ENCODE measurements around the gene ABCA13. TPM values are rescaled to one million over a fixed set of nuclear protein-coding genes. Genes with fewer than 3 reads are reported as not detected.
A peak's percentile ranks its signal among the peaks of the same experiment; 100 is the strongest.

ABCA13 gene
- total RNA-seq, 1 experiment from 2014 or later: 0.48 TPM

DNA sequence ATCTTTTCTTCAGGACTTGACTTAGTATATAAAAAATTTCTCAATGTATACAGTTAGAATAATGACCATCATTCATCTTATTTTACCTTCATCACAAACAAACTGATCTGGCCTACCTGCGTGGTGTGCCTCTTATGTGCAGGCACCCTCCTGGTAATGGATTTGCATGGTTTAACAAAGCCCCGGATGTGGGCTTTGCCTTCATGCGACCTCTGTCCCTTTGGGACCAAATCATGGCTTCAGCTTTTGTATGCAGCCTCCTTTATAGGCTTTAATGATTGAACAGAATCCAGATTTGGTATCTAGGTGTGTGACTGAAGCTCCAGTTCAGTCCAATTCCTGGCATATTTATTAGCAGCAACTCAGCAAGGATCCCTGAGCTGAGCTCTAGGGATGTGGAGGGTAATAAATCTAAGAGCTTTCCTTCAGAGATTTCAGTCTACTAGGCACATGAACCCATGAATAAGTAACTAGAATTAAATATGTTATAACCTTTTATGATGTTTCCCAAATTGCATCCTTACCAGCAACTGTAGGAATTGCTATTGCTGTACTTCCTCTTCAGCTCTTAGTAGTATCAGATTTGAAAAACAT, 256.9 kb downstream of the ABCA13 start:
- DNase-seq (ENCODE audit: low read depth): no peak

DNA sequence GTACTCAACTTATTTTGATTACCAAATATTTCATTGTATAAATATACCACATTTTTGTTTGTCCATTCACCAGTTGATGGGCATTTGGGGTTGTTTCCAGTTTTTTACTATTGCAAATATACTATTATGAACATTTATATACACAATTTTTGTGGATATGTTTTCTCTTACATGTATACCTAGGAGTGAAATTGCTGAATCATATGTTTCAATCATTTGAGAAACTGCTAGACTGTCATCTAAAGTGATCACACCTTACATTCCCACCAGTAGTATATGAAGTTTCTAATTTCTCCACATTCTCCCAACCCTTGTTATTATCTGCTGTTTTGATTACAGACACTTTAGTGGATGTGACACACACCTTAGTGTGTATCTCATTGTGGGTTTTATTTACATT, 257.9 kb downstream of the ABCA13 start:
- no peak for DNase-seq (ENCODE audit: low read depth)

- peak; percentile 24 for DNase-seq (ENCODE audit: low read depth)
These were observed 266.9 kb downstream of the ABCA13 start for GRCh38 chr7:48438206-48438605.

DNA sequence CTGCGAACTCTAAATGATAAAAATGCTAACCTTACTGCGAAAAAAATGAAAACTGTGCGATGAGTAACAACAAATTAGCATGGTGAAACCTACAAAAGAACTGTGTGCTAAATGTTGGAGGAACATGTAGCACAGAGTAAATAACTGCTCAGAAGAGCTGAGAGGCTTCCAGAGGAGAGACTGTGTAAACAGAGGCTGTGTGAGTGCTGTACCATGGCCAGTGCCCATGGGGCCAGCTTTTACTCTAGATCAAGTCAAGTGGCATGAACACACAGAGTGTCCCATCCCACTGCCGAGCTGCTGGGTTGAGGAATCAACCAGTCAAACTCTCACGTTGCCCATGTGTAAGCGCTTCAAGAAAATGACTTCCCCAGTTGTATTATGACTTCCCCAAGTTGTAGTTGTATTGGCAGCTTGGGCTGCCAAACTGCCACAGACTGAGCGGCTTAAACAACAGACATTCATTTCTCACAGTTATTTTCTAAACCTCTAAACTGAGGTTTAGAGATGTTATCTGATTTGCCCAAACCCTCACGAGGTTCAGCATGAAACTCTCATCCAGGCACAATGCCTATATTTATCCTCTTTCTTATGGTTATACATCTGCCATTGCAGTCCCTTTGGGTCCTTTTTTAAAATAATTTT, 270.7 kb downstream of the ABCA13 start:
- DNase-seq (ENCODE audit: low read depth): no peak

DNA sequence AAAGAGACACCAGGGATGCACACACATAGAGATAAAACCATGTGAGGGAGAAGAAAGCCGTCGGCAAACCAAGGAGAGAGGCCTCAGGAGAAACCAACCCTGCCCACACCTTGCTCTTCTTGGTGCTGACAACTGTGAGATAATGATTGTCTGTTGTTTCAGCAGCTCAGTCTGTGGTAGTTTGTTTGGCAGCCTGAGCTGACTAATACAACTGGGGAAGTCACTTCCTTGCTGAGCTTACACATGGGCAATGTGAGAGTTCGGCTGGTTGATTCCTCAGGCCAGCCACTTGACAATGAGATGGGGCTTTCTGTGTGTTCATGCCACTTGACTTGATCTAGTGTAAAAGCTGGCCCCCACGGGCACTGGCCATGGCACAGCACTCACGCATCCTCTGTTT, 271.8 kb downstream of the ABCA13 start:
- no peak for DNase-seq (ENCODE audit: low read depth)

DNA sequence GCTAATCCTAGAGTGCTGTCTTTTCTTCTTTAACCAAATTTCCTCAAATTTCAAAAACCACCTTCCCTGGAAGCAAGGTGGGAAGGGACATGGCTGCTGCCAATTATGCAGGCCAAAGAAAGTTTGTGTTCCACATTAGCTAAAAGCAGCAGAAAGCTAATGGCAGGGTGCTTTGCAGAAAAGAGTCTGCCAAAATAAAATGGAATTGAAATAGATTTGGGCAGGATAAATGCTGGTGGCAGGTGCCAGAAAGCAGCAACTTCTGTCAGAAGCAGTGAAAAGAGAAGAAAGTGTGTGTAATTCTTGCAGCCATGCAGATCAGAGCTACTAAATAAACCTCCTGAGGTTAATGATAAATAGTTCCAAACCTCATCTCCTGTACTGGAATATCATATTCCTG, 275.5 kb downstream of the ABCA13 start:
- no peak for DNase-seq (ENCODE audit: low read depth)

GRCh38 chr7:48452218-48452617, 281.0 kb downstream of the ABCA13 start:
- DNase-seq (ENCODE audit: low read depth): no peak

- no peak for DNase-seq (ENCODE audit: low read depth)
These were observed 283.5 kb downstream of the ABCA13 start for GRCh38 chr7:48454750-48455192.

DNA sequence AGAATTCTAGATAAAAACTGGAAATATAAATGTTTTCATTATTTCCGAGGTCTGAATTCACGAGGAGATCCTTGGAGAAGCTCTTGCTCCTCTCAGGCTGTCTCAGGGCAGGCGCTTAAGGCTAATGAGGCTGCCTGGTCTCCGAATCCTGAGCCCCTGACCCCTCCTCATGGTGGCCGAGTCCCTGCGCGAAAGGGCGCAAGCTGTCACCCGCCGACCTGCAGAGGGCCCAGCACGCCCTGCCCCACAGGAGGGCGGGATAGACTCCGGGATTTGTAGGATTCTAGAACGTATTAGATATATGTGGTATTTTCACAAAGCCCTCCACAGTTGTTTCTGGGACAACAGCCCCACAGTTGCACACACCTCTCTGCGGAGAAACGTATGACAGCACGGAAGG, 284.1 kb downstream of the ABCA13 start:
- DNase-seq (ENCODE audit: low read depth): no peak

GRCh38 chr7:48458701-48459524, 287.7 kb downstream of the ABCA13 start:
- no peak for DNase-seq (ENCODE audit: low read depth)

DNA sequence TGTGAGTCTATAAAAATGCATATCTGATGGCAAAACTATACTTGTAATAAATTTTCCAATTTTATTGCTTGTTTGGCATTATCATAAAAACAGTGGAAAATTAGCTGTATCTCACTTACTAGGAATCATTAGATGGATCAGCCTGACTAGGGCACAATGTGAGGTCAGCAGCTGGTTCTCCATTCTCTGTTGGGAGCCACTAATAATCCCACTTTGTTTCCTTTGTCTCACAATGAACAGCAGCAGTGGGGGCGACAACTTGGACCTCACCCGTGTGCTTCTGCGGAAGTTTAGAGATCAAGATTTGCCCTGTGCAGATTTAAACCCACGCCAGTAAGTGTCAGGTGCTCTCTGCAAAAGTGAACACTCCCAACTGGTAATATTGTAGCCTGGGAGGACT, 295.5 kb downstream of the ABCA13 start:
- no peak for DNase-seq (ENCODE audit: low read depth)

GRCh38 chr7:48471196-48471595, 299.9 kb downstream of the ABCA13 start:
- DNase-seq (ENCODE audit: low read depth): no peak

DNA sequence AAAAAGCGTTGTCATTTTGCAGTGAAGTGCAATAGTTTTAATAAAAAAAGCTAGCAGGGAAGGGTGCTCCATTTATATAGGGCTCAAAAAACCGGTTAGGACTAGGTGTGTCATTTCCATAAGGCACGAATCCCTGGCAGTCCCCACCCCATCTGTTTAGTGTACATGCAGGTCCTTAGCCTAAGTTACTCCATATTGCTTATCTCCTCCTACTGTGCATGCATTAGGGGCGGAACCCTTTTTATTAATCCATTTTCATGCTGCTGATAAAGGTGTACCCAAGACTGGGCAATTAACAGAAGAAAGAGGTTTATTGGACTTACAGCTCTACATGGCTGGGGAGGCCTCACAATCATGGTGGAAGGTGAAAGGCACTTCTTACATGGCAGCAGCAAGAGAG, 301.4 kb downstream of the ABCA13 start:
- no peak for DNase-seq (ENCODE audit: low read depth)

DNA sequence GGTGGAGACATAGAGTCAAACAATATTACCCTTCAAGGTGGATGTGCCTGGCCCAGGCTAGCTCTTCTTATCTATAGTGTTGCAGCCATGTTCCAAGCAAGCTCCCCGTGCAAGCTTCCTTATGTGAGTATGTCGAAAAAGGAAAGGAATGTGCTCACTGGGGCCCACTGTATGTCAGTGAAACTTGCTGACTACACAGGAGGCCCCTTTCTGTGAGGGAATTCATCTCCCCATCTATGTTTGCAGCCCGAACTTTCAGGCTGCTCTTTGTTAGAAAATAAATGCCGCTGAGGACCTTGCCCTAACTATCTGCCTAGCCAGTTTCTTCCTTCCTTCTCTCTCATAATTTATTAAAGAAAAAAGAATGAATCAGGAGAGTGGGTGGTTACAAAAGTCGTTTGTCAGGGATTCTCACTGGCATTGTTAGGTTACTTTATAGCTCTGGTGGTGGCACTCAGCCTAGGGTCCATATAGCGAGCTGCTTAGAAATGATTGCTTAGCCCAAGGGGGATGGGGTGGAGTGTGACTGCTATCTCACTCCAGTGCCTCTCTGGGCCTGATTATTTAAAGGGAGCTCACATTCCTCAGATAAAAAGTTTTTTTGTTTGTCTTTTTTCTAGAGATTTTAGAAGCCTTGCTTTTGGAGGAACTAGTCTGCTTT, 302.1 kb downstream of the ABCA13 start:
- DNase-seq (ENCODE audit: low read depth): no peak

DNA sequence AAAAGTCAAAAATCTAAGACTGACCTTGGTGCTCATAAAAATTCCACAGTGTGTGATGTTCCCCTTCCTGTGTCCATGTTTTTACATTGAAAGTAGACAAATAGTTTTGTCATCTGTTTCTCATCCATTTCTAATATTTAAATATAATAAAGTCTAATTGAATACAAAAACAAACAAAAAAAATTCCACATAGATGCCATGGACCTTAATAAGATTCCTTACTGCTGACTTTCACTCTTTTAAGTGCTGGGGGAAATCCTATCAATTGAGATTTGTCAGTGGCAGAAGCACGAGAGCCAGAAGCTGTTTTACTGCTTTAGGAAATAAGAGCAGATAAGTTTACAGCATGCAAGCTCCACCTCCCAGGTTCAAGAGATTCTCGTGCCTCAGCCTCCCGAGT, 310.0 kb downstream of the ABCA13 start:
- DNase-seq (ENCODE audit: low read depth): no peak

- DNase-seq (ENCODE audit: low read depth): no peak
These were observed 326.3 kb downstream of the ABCA13 start for GRCh38 chr7:48497521-48497920.

- DNase-seq (ENCODE audit: low read depth): no peak
These were observed 330.8 kb downstream of the ABCA13 start for GRCh38 chr7:48502021-48502420.

DNA sequence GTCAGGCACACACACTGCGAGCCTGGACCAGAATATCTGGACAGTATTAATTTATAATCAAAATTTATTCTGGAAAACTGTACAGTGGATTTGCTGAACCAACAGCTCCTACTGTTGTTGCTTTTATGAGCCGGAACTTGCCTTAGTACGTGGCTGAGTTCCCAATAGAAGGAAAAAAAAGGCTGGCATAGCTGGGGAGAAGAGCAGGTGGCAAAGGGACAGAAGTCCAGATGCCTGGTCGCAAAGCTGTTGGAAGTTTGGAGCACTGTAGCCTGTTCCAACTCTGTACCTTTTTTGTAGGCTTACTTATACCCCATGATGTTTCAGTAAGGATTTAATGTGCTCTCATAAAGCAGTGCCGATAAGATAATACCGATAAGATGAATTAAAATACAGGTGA, 333.8 kb downstream of the ABCA13 start:
- no peak for DNase-seq (ENCODE audit: low read depth)

GRCh38 chr7:48505466-48505865, 334.2 kb downstream of the ABCA13 start:
- DNase-seq (ENCODE audit: low read depth): no peak

- DNase-seq (ENCODE audit: low read depth): no peak
These were observed 335.3 kb downstream of the ABCA13 start for GRCh38 chr7:48506569-48506968.

DNA sequence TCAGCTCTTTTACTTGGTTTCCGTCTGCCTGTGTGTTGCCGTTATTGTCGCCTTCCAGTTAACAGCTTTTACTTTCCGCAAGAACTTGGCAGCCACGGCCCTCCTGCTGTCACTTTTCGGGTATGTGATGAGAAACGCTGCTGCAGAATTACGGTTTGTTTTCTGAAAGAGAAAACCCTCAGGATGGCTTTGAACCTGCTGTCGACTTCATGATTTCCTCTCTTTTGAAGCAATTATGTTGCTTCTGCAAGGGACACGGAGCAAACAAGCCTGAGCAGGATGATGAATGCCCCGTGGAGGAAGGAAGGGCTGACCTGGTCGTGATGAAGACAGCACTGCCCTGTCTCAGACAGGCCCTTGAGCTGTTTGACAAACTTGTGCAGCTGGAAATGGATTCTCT, 339.8 kb downstream of the ABCA13 start:
- no peak for DNase-seq (ENCODE audit: low read depth)

- no peak for DNase-seq (ENCODE audit: low read depth)
These were observed 341.6 kb downstream of the ABCA13 start for GRCh38 chr7:48512892-48513291.

Measured in RPMI7951 (cell line).